CD4-positive, alpha-beta T cell (primary cell): ENCODE data around the gene PITPNC1. TPM values are rescaled to one million over a fixed set of nuclear protein-coding genes. Genes with fewer than 3 reads are reported as not detected.

ENCODE experiments used
- ATAC-seq: fragments of 200-7000 bp; cut with Tn5 transposase; one replicate; pipeline ENCODE4 v1.10.0; 2022; ENCODE audit warnings: mild to moderate bottlenecking; ENCODE audit not compliant: poor library complexity
- CTCF ChIA-PET: fragments of 350-600 bp; sonication (Branson Sonifier 250); formaldehyde crosslinking; loops from one replicate; lab custom pipeline; 2021; ENCODE audit warnings: antibody characterized with exemption, inconsistent platforms; lab: Charles Lee
- POLR2A ChIA-PET: fragments of 350-600 bp; sonication (Branson Sonifier 250); formaldehyde crosslinking; loops from one replicate; lab custom pipeline; 2021; ENCODE audit warnings: antibody characterized with exemption, inconsistent platforms; lab: Charles Lee
- DNase-seq, 14 experiments: peaks; one replicate each; pipeline ENCODE4 v3.0.0-alpha.2; 2013 to 2020; ENCODE audit warnings: mixed read lengths in 2 of 14
- H3K27ac ChIP-seq, 2 donors: one replicate each; pipeline versions ENCODE4 v1.5.1 to v1.7.0; 2013; ENCODE audit warnings: low read length in 2 of 2, low read depth in 1 of 2, mild to moderate bottlenecking in 1 of 2
- H3K27me3 ChIP-seq, 2 experiments: 1 replicate in 1 of 2; 2 replicates in 1 of 2; pipeline versions ENCODE4 v1.6.1 to v1.7.0; 2013; ENCODE audit warnings: low read length in 2 of 2, control low read depth in 1 of 2, mild to moderate bottlenecking in 1 of 2, moderate library complexity in 1 of 2; ENCODE audit not compliant: insufficient read depth in 2 of 2, control insufficient read depth in 1 of 2
- H3K36me3 ChIP-seq: one replicate; pipeline ENCODE4 v1.6.1; 2013; ENCODE audit warnings: low read length, control low read depth; ENCODE audit not compliant: insufficient read depth
- H3K4me1 ChIP-seq: one replicate; pipeline ENCODE4 v1.6.1; 2013; ENCODE audit warnings: low read length, control low read depth; ENCODE audit not compliant: insufficient read depth
- H3K4me3 ChIP-seq: one replicate; pipeline ENCODE4 v1.5.1; 2013; ENCODE audit warnings: mild to moderate bottlenecking, low read length, moderate library complexity
- H3K9me3 ChIP-seq, 2 experiments: 1 replicate in 1 of 2; 2 replicates in 1 of 2; pipeline versions ENCODE4 v1.6.1 to v1.7.0; 2013; ENCODE audit warnings: low read length in 2 of 2, mild to moderate bottlenecking in 2 of 2, control low read depth in 1 of 2, moderate library complexity in 1 of 2; ENCODE audit not compliant: control insufficient read depth in 1 of 2, insufficient read depth in 1 of 2
- H3K27ac Mint-ChIP-seq: one replicate; pipeline ENCODE4 v1.8.0; 2020; ENCODE audit warnings: mixed read lengths
- H3K27me3 Mint-ChIP-seq: one replicate; pipeline ENCODE4 v1.8.0; 2021; ENCODE audit warnings: mixed read lengths
- H3K36me3 Mint-ChIP-seq: one replicate; pipeline ENCODE4 v1.8.0; 2021; ENCODE audit warnings: low read depth, mixed read lengths
- H3K4me1 Mint-ChIP-seq: one replicate; pipeline ENCODE4 v1.8.0; 2021; ENCODE audit warnings: low read depth, mixed read lengths
- H3K4me3 Mint-ChIP-seq: one replicate; pipeline ENCODE4 v1.8.0; 2020; ENCODE audit warnings: mild to moderate bottlenecking, mixed read lengths
- H3K9me3 Mint-ChIP-seq: one replicate; pipeline ENCODE4 v1.8.0; 2020; ENCODE audit warnings: mixed read lengths
- intact Hi-C, 2 experiments: fragments of 100-400 bp; cut with DNase I in 1 of 2; cut with micrococcal nuclease in 1 of 2; formaldehyde crosslinking; loops; one replicate each; pipeline versions ENCODE4 v1.15.1 to v1.9.0; 2023 to 2025; cut with DNase I, micrococcal nuclease
- total RNA-seq, 174 experiments: library from RNA in 2 of 174; stranded (reverse) in 2 of 174; gene quantifications; one replicate each; pipeline ENCODE4 v1.2.3 and lab custom pipeline; 2021 to 2026
- TF ChIP-seq, protein P1 (sequence below): fragments of 200-600 bp; IDR thresholded peaks from one replicate; pipeline ENCODE4 v1.8.0; 2022; ENCODE audit warnings: antibody characterized with exemption, mild to moderate bottlenecking

Gene PITPNC1
- total RNA-seq, 2 experiments from 2014 or later: 80.2 to 83.4 TPM

DNA sequence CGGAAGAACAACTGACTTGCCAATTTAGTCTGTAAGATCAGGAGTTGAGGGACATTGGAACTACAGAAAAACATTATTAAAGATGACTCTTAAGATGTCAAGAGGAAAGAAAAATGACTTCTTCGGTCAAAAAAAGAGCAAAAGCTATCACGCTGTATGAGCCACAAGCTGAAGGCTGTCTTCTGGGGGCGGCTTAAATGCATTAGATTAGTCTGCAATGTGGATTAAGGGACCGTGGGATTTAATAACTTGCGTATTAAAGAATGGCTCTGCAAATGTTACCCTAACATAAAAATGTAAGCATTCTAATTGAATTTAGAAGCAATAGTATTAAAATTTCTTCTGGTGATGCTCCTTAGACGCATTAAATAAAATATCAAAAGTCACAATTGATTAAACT lies 108.6 kb downstream of the PITPNC1 start:
- TF ChIP-seq, protein P1, sequence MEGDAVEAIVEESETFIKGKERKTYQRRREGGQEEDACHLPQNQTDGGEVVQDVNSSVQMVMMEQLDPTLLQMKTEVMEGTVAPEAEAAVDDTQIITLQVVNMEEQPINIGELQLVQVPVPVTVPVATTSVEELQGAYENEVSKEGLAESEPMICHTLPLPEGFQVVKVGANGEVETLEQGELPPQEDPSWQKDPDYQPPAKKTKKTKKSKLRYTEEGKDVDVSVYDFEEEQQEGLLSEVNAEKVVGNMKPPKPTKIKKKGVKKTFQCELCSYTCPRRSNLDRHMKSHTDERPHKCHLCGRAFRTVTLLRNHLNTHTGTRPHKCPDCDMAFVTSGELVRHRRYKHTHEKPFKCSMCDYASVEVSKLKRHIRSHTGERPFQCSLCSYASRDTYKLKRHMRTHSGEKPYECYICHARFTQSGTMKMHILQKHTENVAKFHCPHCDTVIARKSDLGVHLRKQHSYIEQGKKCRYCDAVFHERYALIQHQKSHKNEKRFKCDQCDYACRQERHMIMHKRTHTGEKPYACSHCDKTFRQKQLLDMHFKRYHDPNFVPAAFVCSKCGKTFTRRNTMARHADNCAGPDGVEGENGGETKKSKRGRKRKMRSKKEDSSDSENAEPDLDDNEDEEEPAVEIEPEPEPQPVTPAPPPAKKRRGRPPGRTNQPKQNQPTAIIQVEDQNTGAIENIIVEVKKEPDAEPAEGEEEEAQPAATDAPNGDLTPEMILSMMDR: no peak
- Mint-ChIP-seq H3K4me1 (peaks cover 87% of the 10 kb centered on the region), H3K27me3 (no peaks in the 10 kb centered on the region), H3K9me3 (no peaks in the 10 kb centered on the region), H3K27ac (no peak overlapping the region), H3K4me3 (no peak overlapping the region), H3K36me3 (peaks cover 14% of the 10 kb centered on the region)
- CTCF ChIA-PET: interaction anchor here (1.6 kb wide), 1 partner anchor 10 kb away, joined by 6 read pairs; no protein-coding TSS in a partner anchor
- ATAC-seq (no peak), DNase-seq (no peak)
- H3K27me3 ChIP-seq: no peaks in the 10 kb centered on the region
- intact Hi-C loops: no loop called here
- POLR2A ChIA-PET: no interaction called here
- H3K36me3 ChIP-seq: peaks cover 8% of the 10 kb centered on the region
- no peak overlapping the region for H3K4me3 ChIP-seq
- H3K4me1 ChIP-seq: peaks cover 22% of the 10 kb centered on the region
- no peak overlapping the region for H3K27ac ChIP-seq
- no peaks in the 10 kb centered on the region for H3K9me3 ChIP-seq

- DNase-seq: no peak
- no peak for ATAC-seq
- Mint-ChIP-seq H3K4me1 (peaks cover 84% of the 10 kb centered on the region), H3K36me3 (peaks cover 14% of the 10 kb centered on the region), H3K27me3 (no peaks in the 10 kb centered on the region), H3K4me3 (no peak overlapping the region), H3K9me3 (no peaks in the 10 kb centered on the region), H3K27ac (peak overlapping the region; percentile 63)
- no peak overlapping the region for H3K27ac ChIP-seq
- intact Hi-C loops: no loop called here
- H3K36me3 ChIP-seq: peaks cover 8% of the 10 kb centered on the region
- H3K27me3 ChIP-seq: no peaks in the 10 kb centered on the region
- TF ChIP-seq, protein P1: no peak
- CTCF ChIA-PET: interaction anchor here (1.5 to 1.6 kb wide), 2 partner anchors 12 kb away, joined by 5 to 6 read pairs; no protein-coding TSS in a partner anchor
- H3K9me3 ChIP-seq: no peaks in the 10 kb centered on the region
- POLR2A ChIA-PET: no interaction called here
- no peak overlapping the region for H3K4me3 ChIP-seq
- H3K4me1 ChIP-seq: peaks cover 34% of the 10 kb centered on the region
These were observed 110.4 kb downstream of the PITPNC1 start for GRCh38 chr17:67487506-67487905.

- CTCF ChIA-PET: interaction anchor here (1.5 kb wide), 1 partner anchor 11 kb away, joined by 5 read pairs; no protein-coding TSS in a partner anchor
- no peaks in the 10 kb centered on the region for H3K9me3 Mint-ChIP-seq
- TF ChIP-seq, protein P1: no peak
- POLR2A ChIA-PET: no interaction called here
- no peak overlapping the region for H3K27ac ChIP-seq
- peaks cover 32% of the 10 kb centered on the region for H3K4me1 ChIP-seq
- H3K9me3 ChIP-seq: no peaks in the 10 kb centered on the region
- H3K4me1 Mint-ChIP-seq: peaks cover 83% of the 10 kb centered on the region
- H3K36me3 Mint-ChIP-seq: peaks cover 14% of the 10 kb centered on the region
- no peaks in the 10 kb centered on the region for H3K27me3 Mint-ChIP-seq
- no peaks in the 10 kb centered on the region for H3K27me3 ChIP-seq
- intact Hi-C loops: no loop called here
- peak overlapping the region; percentile 63 for H3K27ac Mint-ChIP-seq
- ATAC-seq (no peak), DNase-seq (no peak)
- no peak overlapping the region for H3K4me3 Mint-ChIP-seq
- H3K36me3 ChIP-seq: peaks cover 8% of the 10 kb centered on the region
- H3K4me3 ChIP-seq: no peak overlapping the region
These were observed 111.1 kb downstream of the PITPNC1 start for GRCh38 chr17:67488161-67488560.
